Keratinocyte (primary cell): ENCODE measurements around the gene GHRL. TPM values are rescaled to one million over a fixed set of nuclear protein-coding genes. Genes with fewer than 3 reads are reported as not detected.

Experiments
- DNase-seq: peaks from one replicate; pipeline ENCODE4 v3.0.0-alpha.2; 2011; ENCODE audit warnings: low read depth, missing footprints, low spot score
- FAIRE-seq: peaks from 2 replicates; lab custom pipeline; 2011; peaks lifted over from hg19 to GRCh38; lab: Jason Lieb, UNC
- H2AFZ ChIP-seq: 2 replicates; pipeline ENCODE4 v1.6.0; 2012; ENCODE audit warnings: low read length, control low read depth, inconsistent platforms; ENCODE audit not compliant: control insufficient read depth
- H3K27ac ChIP-seq: 2 replicates; pipeline ENCODE4 v1.5.1; 2011; ENCODE audit warnings: low read length; ENCODE audit not compliant: control insufficient read depth, insufficient read depth
- H3K27me3 ChIP-seq: 3 replicates; pipeline ENCODE4 v1.6.0; 2011; ENCODE audit warnings: low read length; ENCODE audit not compliant: control insufficient read depth, insufficient read depth; ENCODE audit errors: extremely low read depth
- H3K36me3 ChIP-seq, 2 experiments: 2 replicates in 1 of 2; 3 replicates in 1 of 2; pipeline ENCODE4 v1.5.1; 2011; ENCODE audit warnings: low read length in 2 of 2, mild to moderate bottlenecking in 1 of 2; ENCODE audit not compliant: control insufficient read depth in 2 of 2, insufficient read depth in 2 of 2; ENCODE audit errors: extremely low read depth in 1 of 2
- H3K4me1 ChIP-seq: 3 replicates; pipeline ENCODE4 v1.5.1; 2011; ENCODE audit warnings: low read length; ENCODE audit not compliant: control insufficient read depth, insufficient read depth; ENCODE audit errors: extremely low read depth
- H3K4me2 ChIP-seq: 3 replicates; pipeline ENCODE4 v1.6.0; 2011; ENCODE audit warnings: low read depth, low read length; ENCODE audit not compliant: control insufficient read depth, insufficient read depth; ENCODE audit errors: extremely low read depth
- H3K4me3 ChIP-seq, 3 experiments: fragments of 200-600 bp in 1 of 3; sonication (generic) in 1 of 3; 2 replicates in 2 of 3; 3 replicates in 1 of 3; pipeline ENCODE4 v1.5.1; 2011 to 2016; ENCODE audit warnings: low read length in 3 of 3, mild to moderate bottlenecking in 3 of 3, control low read depth in 2 of 3, inconsistent platforms in 1 of 3, low read depth in 1 of 3, mixed read lengths in 1 of 3, mixed run types in 1 of 3, moderate library complexity in 1 of 3; ENCODE audit not compliant: control insufficient read depth in 2 of 3, insufficient read depth in 2 of 3; ENCODE audit errors: extremely low read depth in 1 of 3
- H3K79me2 ChIP-seq: 2 replicates; pipeline ENCODE4 v1.6.0; 2012; ENCODE audit warnings: low read length; ENCODE audit not compliant: control insufficient read depth, insufficient read depth
- H3K9ac ChIP-seq: 3 replicates; pipeline ENCODE4 v1.6.0; 2011; ENCODE audit warnings: low read length; ENCODE audit not compliant: control insufficient read depth, insufficient read depth; ENCODE audit errors: extremely low read depth
- H3K9me1 ChIP-seq: 3 replicates; pipeline ENCODE4 v1.6.0; 2011; ENCODE audit warnings: low read length; ENCODE audit not compliant: control insufficient read depth, insufficient read depth; ENCODE audit errors: extremely low read depth
- H3K9me3 ChIP-seq: 2 replicates; pipeline ENCODE4 v1.5.1; 2012; ENCODE audit warnings: low read depth, low read length; ENCODE audit not compliant: control insufficient read depth
- H4K20me1 ChIP-seq: 3 replicates; pipeline ENCODE4 v1.6.0; 2011; ENCODE audit warnings: low read length; ENCODE audit not compliant: control insufficient read depth, insufficient read depth; ENCODE audit errors: extremely low read depth
- EZH2 ChIP-seq: IDR thresholded peaks from one replicate; pipeline ENCODE4 v1.6.1; 2012; ENCODE audit warnings: inconsistent platforms, mild to moderate bottlenecking, low read length, moderate library complexity
- dilution Hi-C: fragments of 300-500 bp; cut with MboI; formaldehyde crosslinking; loops from one replicate; pipeline ENCODE4 v1.7.0; 2020; ENCODE audit warnings: low sequenced_read_pairs; ENCODE audit not compliant: extremely low pct_ligation_motif_present
- polyA plus RNA-seq, 5 experiments: library from polyadenylated mRNA; depleted of rRNA in 3 of 5; stranded (reverse) in 3 of 5; stranded (forward) in 1 of 5; unstranded in 1 of 5; fragments of >200 nt; gene quantifications; 1 replicate in 1 of 5; 2 replicates in 3 of 5; 3 replicates in 1 of 5; pipeline versions ENCODE4 v1.2.1 to v1.2.3, GENCODE V29; 2011 to 2012; ENCODE audit warnings: missing spikeins in 2 of 5, low read depth in 1 of 5, low replicate concordance in 1 of 5
- TF ChIP-seq, protein P1 (sequence below), 3 experiments: IDR thresholded peaks in 1 of 3; conservative IDR thresholded peaks in 1 of 3; optimal IDR thresholded peaks in 1 of 3; 2 replicates in 2 of 3; 3 replicates in 1 of 3; pipeline versions ENCODE3 to v1.5.1; 2011; ENCODE audit warnings: low read length in 3 of 3, mild to moderate bottlenecking in 3 of 3, moderate library complexity in 2 of 3, control low read depth in 1 of 3, inconsistent platforms in 1 of 3; ENCODE audit not compliant: insufficient read depth in 2 of 3; ENCODE audit errors: extremely low read depth in 1 of 3

The GHRL gene
- polyA plus RNA-seq, 1 donor (not counting 4 experiments of a cell fraction or from before 2014, with no cell fraction given) = not detected

DNA sequence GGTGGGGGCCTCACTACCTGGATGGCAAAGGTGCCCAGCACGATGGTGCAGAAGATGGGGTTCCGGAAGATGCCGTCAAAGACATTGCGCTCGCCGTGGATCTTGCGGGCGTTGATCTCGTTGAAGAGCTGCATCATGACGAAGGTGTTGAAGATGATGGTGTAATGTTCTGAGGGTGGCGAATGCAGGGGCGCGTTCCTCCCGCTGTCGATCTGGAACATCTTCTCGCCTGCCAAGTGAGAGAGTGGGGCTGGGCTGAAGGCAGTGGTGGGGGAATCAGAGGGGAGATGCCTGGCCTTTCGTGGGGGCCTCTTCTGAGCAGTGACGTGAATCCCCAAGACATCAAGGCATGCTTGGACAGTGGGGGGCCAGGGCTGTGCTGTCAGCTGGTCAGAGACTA, 47.7 kb upstream of the GHRL start:
- Histone ChIP-seq H3K4me3 (no peak overlapping the region), H3K79me2 (no peaks in the 10 kb centered on the region), H3K4me1 (no peaks in the 10 kb centered on the region), H3K9me1 (no peaks in the 10 kb centered on the region), H2AFZ (no peak overlapping the region), H3K27ac (no peak overlapping the region), H3K9ac (no peak overlapping the region), H4K20me1 (peaks cover 3% of the 10 kb centered on the region), H3K36me3 (no peaks in the 10 kb centered on the region), H3K27me3 (peaks cover 10% of the 10 kb centered on the region), H3K9me3 (no peaks in the 10 kb centered on the region), H3K4me2 (no peak overlapping the region)
- DNase-seq (no peak), FAIRE-seq (no peak)
- no peak for TF ChIP-seq EZH2
- TF ChIP-seq, protein P1, sequence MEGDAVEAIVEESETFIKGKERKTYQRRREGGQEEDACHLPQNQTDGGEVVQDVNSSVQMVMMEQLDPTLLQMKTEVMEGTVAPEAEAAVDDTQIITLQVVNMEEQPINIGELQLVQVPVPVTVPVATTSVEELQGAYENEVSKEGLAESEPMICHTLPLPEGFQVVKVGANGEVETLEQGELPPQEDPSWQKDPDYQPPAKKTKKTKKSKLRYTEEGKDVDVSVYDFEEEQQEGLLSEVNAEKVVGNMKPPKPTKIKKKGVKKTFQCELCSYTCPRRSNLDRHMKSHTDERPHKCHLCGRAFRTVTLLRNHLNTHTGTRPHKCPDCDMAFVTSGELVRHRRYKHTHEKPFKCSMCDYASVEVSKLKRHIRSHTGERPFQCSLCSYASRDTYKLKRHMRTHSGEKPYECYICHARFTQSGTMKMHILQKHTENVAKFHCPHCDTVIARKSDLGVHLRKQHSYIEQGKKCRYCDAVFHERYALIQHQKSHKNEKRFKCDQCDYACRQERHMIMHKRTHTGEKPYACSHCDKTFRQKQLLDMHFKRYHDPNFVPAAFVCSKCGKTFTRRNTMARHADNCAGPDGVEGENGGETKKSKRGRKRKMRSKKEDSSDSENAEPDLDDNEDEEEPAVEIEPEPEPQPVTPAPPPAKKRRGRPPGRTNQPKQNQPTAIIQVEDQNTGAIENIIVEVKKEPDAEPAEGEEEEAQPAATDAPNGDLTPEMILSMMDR (optimal IDR thresholded peaks at IDR 0.05 in 1 of 3, IDR thresholded peaks at IDR 0.05 in 1 of 3, conservative IDR thresholded peaks at IDR 0.05 in 1 of 3; ENCODE audit: extremely low read depth in 1 of 3, insufficient read depth in 2 of 3, low read length in 3 of 3) = no peak
- dilution Hi-C loops = no loop called here

- Histone ChIP-seq H2AFZ (no peak overlapping the region), H3K4me2 (no peak overlapping the region), H3K4me3 (no peak overlapping the region), H3K79me2 (no peaks in the 10 kb centered on the region), H4K20me1 (peaks cover 3% of the 10 kb centered on the region), H3K9ac (no peak overlapping the region), H3K4me1 (no peaks in the 10 kb centered on the region), H3K27me3 (peaks cover 11% of the 10 kb centered on the region), H3K9me3 (no peaks in the 10 kb centered on the region), H3K9me1 (no peaks in the 10 kb centered on the region), H3K27ac (no peak overlapping the region), H3K36me3 (no peaks in the 10 kb centered on the region)
- no peak for TF ChIP-seq EZH2
- TF ChIP-seq, protein P1 (optimal IDR thresholded peaks at IDR 0.05 in 1 of 3, IDR thresholded peaks at IDR 0.05 in 1 of 3, conservative IDR thresholded peaks at IDR 0.05 in 1 of 3; ENCODE audit: extremely low read depth in 1 of 3, insufficient read depth in 2 of 3, low read length in 3 of 3) = no peak
- FAIRE-seq (no peak), DNase-seq (no peak)
- dilution Hi-C loops = no loop called here
These were observed 47.3 kb upstream of the GHRL start for GRCh38 chr3:10340046-10340445.
